ENCODE results near the gene FGD5.

DNA sequence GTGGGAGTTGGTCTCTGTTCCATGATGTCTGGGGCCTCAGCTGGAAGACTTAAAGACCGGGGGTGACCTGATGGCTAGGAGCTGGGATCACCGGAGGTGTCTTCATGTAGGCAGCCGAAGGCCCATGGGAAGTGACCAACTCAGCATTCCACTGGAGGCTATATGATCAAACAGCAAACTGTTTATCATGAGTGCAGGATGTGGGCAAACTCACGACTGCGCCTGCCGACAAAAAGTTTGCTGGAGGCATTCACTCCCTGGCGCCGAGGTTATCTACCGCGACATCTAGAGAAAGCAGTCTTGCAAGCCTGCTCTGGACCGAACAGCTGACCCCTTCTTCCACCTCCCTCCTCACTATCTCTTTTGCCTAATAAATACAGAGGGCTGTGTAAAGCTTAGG lies 65.9 kb downstream of the FGD5 start:
- TF ChIP-seq, protein P1, sequence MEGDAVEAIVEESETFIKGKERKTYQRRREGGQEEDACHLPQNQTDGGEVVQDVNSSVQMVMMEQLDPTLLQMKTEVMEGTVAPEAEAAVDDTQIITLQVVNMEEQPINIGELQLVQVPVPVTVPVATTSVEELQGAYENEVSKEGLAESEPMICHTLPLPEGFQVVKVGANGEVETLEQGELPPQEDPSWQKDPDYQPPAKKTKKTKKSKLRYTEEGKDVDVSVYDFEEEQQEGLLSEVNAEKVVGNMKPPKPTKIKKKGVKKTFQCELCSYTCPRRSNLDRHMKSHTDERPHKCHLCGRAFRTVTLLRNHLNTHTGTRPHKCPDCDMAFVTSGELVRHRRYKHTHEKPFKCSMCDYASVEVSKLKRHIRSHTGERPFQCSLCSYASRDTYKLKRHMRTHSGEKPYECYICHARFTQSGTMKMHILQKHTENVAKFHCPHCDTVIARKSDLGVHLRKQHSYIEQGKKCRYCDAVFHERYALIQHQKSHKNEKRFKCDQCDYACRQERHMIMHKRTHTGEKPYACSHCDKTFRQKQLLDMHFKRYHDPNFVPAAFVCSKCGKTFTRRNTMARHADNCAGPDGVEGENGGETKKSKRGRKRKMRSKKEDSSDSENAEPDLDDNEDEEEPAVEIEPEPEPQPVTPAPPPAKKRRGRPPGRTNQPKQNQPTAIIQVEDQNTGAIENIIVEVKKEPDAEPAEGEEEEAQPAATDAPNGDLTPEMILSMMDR (IDR thresholded peaks at IDR 0.05) = no peak
- no peak for TF ChIP-seq POLR2A (IDR thresholded peaks at IDR 0.05)

Data from esophagus squamous epithelium (tissue), 4 donors.